HepG2 (cell line): Measurements from ENCODE around the gene TYR. TPM values are rescaled to one million over a fixed set of nuclear protein-coding genes. Genes with fewer than 3 reads are reported as not detected.

Experiments
- ATAC-seq: fragments of 200-7000 bp; cut with Tn5 transposase; 3 replicates; pipeline ENCODE4 v1.9.1; 2020; ENCODE audit warnings: mild to moderate bottlenecking, moderate library complexity
- BruUV-seq: library from RNA; stranded (reverse); fragments of 400-500 nt; replicated peaks from 2 replicates; lab custom pipeline; 2021; lab: Mats Ljungman, UMichigan
- CTCF ChIA-PET: fragments of 300-600 bp; formaldehyde crosslinking; extraction: SDS; loops from one replicate; lab custom pipeline; 2021; ENCODE audit warnings: low total read pairs, inconsistent platforms, low intra/inter-chr PET ratio; lab: Yijun Ruan, JAX
- POLR2A ChIA-PET: fragments of 350-600 bp; sonication (Branson Sonifier 250); formaldehyde crosslinking; loops from one replicate; lab custom pipeline; 2020; ENCODE audit warnings: antibody characterized with exemption, inconsistent platforms; lab: Yijun Ruan, JAX
- DNase-seq: peaks from one replicate; pipeline ENCODE4 v3.0.0-alpha.2; 2015; ENCODE audit warnings: low spot score
- FAIRE-seq: peaks from 3 replicates; lab custom pipeline; 2011; peaks lifted over from hg19 to GRCh38; lab: Jason Lieb, UNC
- H2AFZ ChIP-seq: one replicate; pipeline ENCODE4 v1.6.1; 2011; ENCODE audit warnings: low read length, inconsistent platforms
- H3K27ac ChIP-seq: fragments of 300-600 bp; 3 replicates; pipeline ENCODE4 v1.8.0; 2011; ENCODE audit warnings: mixed run types, mild to moderate bottlenecking, mixed read lengths, low read length, inconsistent platforms; ENCODE audit not compliant: insufficient read depth; ENCODE audit errors: extremely low read length
- H3K27me3 ChIP-seq, 2 experiments: fragments of 200-600 bp in 1 of 2; 2 replicates in 1 of 2; 3 replicates in 1 of 2; pipeline versions ENCODE4 v1.6.0 to v1.8.0; 2011; ENCODE audit warnings: low read length in 2 of 2, mild to moderate bottlenecking in 2 of 2, moderate library complexity in 2 of 2, inconsistent platforms in 1 of 2; ENCODE audit not compliant: insufficient read depth in 2 of 2, control insufficient read depth in 1 of 2
- H3K36me3 ChIP-seq, 2 experiments: fragments of 200-600 bp in 1 of 2; replicated peaks in 1 of 2; 2 replicates in 1 of 2; 3 replicates in 1 of 2; pipeline versions ENCODE4 v1.5.1 to v1.8.0; 2011; ENCODE audit warnings: low read length in 2 of 2, inconsistent platforms in 1 of 2; ENCODE audit not compliant: insufficient read depth in 2 of 2, control insufficient read depth in 1 of 2
- H3K4me1 ChIP-seq: 2 replicates; pipeline ENCODE4 v1.5.1; 2012; ENCODE audit warnings: low read length, inconsistent platforms; ENCODE audit not compliant: insufficient read depth
- H3K4me2 ChIP-seq: 2 replicates; pipeline ENCODE4 v1.6.0; 2011; ENCODE audit warnings: low read depth, low read length, inconsistent platforms
- H3K4me3 ChIP-seq, 3 experiments: fragments of 200-600 bp in 1 of 3; sonication (generic), shearing (Covaris generic) in 1 of 3; replicated peaks in 1 of 3; 2 replicates each; pipeline ENCODE4 v1.5.1; 2011 to 2016; ENCODE audit warnings: low read length in 3 of 3, inconsistent platforms in 2 of 3, low read depth in 2 of 3, mild to moderate bottlenecking in 2 of 3, control low read depth in 1 of 3, mixed read lengths in 1 of 3; ENCODE audit not compliant: insufficient read depth in 1 of 3
- H3K79me2 ChIP-seq: one replicate; pipeline ENCODE4 v1.6.1; 2011; ENCODE audit warnings: low read length, inconsistent platforms; ENCODE audit not compliant: insufficient read depth
- H3K9ac ChIP-seq: 2 replicates; pipeline ENCODE4 v1.6.0; 2011; ENCODE audit warnings: mild to moderate bottlenecking, low read depth, low read length, inconsistent platforms; ENCODE audit not compliant: insufficient read depth
- H3K9me3 ChIP-seq: 2 replicates; pipeline ENCODE4 v1.5.1; 2012; ENCODE audit warnings: mild to moderate bottlenecking, low read length
- H4K20me1 ChIP-seq: 2 replicates; pipeline ENCODE4 v1.6.0; 2011; ENCODE audit warnings: inconsistent platforms, mild to moderate bottlenecking, low read length, moderate library complexity; ENCODE audit not compliant: insufficient read depth
- BRD4 ChIP-seq: sonication (generic); formaldehyde crosslinking; IDR thresholded peaks from 2 replicates; pipeline ENCODE4 v1.4.0; 2020; ENCODE audit warnings: missing genetic modification reagents
- ZKSCAN8 ChIP-seq: IDR thresholded peaks from 2 replicates; pipeline ENCODE4 v1.6.1; 2016; ENCODE audit warnings: borderline replicate concordance, missing genetic modification reagents, missing compliant biosample characterization
- ZSCAN31 ChIP-seq: sonication (generic); formaldehyde crosslinking; IDR thresholded peaks from 2 replicates; pipeline ENCODE4 v1.5.0; 2020; ENCODE audit warnings: low read depth, mild to moderate bottlenecking, missing genetic modification reagents
- WGBS: methylation state at CpG from one replicate; pipeline ENCODE4 v1.1.6; 2017; ENCODE audit warnings: low lambda C conversion rate; 5-methylcytosine and 5-hydroxymethylcytosine counted together
- in situ Hi-C: cut with HindIII; loops from 2 replicates; pipeline ENCODE4 v1.10.0; 2017; ENCODE audit warnings: low pct_unique_long_range_greater_than_20kb; ENCODE audit not compliant: extremely low pct_ligation_motif_present
- intact Hi-C: fragments of 100-400 bp; cut with micrococcal nuclease; formaldehyde crosslinking; loops from one replicate; pipeline ENCODE4 v1.10.0; 2022; ENCODE audit not compliant: unreplicated experiment
- polyA plus RNA-seq, 8 experiments: library from polyadenylated mRNA; depleted of rRNA in 3 of 8; stranded (reverse) in 7 of 8; unstranded in 1 of 8; fragments of >200 nt; fragmentation: Illumina TruSeq in 4 of 8; extraction: Trizol in 4 of 8; gene quantifications; 2 replicates each; pipeline versions ENCODE4 v1.2.1 to v1.2.3, GENCODE V29; 2011 to 2016; ENCODE audit warnings: low read depth in 4 of 8, missing spikeins in 1 of 8, mixed read lengths in 1 of 8; ENCODE audit not compliant: insufficient read depth in 1 of 8
- total RNA-seq, 5 experiments: library from RNA; depleted of rRNA; stranded (reverse); fragments of >200 nt; fragmentation: Illumina TruSeq; extraction: Trizol; gene quantifications; 2 replicates each; pipeline ENCODE4 v1.2.3, GENCODE V29; 2016; ENCODE audit warnings: low read depth in 1 of 5

Gene TYR
- total and polyA plus RNA-seq, 2 of the 13 experiments (the other 11 are each of a cell fraction or from before 2014, with no cell fraction given) = not detected

DNA sequence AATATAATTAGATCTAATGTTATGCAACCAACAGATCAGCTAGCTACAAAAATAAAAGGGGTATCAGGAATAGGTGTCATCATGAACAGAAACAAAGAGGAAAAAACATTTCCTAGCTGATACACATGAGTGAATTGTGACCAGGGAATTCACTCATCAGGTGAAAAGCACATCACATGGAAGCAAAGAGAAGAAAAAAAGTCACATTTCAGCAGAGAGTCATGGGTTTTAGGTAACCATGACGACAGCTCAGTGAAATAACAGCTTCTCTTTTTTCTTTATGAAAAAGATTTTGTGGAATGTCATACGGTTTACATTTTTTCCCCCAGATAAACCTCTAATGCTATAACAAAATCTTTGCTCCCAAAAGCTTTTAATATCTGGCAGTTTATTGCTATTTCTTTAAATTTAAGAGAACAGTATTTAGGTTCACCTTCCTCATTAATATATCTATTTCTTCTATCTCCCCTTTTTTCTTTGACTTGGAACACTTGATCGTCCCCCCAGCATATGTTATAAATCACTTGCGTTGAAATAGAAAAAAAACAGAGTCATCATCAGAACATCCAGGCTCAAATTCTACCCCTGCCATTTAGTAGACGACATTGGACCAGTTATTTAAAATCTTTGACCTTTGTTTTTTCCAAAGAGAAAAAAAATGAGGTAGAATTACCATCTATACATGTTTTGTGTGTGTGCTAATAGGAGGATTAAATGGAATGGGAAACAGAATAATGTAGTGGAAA, 5.3 kb downstream of the TYR start:
- Histone ChIP-seq H2AFZ (no peak overlapping the region), H4K20me1 (no peaks in the 10 kb centered on the region), H3K4me1 (no peaks in the 10 kb centered on the region), H3K27ac (no peak overlapping the region), H3K27me3 (no peaks in the 10 kb centered on the region), H3K36me3 (no peaks in the 10 kb centered on the region), H3K4me3 (no peak overlapping the region), H3K9me3 (no peaks in the 10 kb centered on the region), H3K79me2 (no peaks in the 10 kb centered on the region), H3K4me2 (no peak overlapping the region), H3K9ac (no peak overlapping the region)
- ATAC-seq = no peak
- ChIA-PET CTCF (no interaction called here), POLR2A (no interaction called here)
- no TSS peak for BruUV-seq
- no peak for TF ChIP-seq BRD4
- no peak for TF ChIP-seq ZKSCAN8
- FAIRE-seq = no peak
- no peak for DNase-seq
- 5% methylated on average over 5 of the region's 5 CpGs for WGBS
- in situ Hi-C loops (no loop called here), intact Hi-C loops (no loop called here)

DNA sequence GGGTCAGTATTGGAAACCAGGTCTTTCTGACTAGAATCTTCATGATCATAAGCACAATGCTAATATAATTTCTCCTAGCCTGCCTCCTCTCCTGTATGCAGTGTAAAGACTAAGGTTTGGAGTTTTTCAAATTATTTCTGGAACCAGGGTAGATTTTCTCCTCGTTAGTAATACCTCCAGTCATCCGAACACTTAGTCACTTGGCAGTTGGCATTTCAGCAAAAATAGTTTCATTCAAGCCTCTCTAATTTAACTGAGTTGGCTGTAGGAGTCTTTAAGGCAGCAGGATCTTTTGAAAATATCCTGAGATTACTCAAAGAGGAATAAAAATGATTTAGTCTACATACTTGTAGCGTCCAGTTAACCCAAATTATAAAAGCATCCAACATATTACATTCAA, 6.3 kb downstream of the TYR start:
- H3K27me3 ChIP-seq = no peaks in the 10 kb centered on the region
- no peaks in the 10 kb centered on the region for H4K20me1 ChIP-seq
- H3K9me3 ChIP-seq = no peaks in the 10 kb centered on the region
- ChIA-PET POLR2A (no interaction called here), CTCF (no interaction called here)
- DNase-seq (no peak), ATAC-seq (no peak), FAIRE-seq (no peak)
- H3K4me2 ChIP-seq = no peak overlapping the region
- TF ChIP-seq ZSCAN31 = no peak
- in situ Hi-C loops (no loop called here), intact Hi-C loops (no loop called here)
- 2% methylated on average over 3 of the region's 3 CpGs for WGBS
- no peak overlapping the region for H3K27ac ChIP-seq
- H3K79me2 ChIP-seq = no peaks in the 10 kb centered on the region
- no peak overlapping the region for H2AFZ ChIP-seq
- H3K36me3 ChIP-seq = no peaks in the 10 kb centered on the region
- BruUV-seq = no TSS peak
- H3K9ac ChIP-seq = no peak overlapping the region
- no peak overlapping the region for H3K4me3 ChIP-seq
- no peaks in the 10 kb centered on the region for H3K4me1 ChIP-seq
